ENCODE measurements around the gene NRAP.

DNA sequence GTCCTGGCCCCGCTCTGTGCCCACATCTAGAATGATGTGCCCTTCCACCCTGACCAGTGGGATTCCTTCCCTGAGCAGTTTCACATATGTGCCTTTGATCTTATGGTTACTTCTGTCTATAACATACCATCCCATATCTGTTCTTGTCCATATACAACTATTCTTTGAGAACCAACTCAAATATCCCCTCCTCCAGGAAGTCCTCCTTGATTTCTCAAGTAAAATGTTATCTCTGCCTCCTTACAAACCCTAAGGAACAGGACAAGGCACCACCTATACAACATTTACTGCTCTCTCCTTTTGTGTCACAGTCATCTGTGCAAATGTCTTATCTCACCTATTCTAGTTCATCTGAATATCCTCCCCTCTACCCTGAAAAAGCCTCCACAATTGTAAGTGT lies 82.7 kb downstream of the NRAP start:
- TF ChIP-seq, protein P1, sequence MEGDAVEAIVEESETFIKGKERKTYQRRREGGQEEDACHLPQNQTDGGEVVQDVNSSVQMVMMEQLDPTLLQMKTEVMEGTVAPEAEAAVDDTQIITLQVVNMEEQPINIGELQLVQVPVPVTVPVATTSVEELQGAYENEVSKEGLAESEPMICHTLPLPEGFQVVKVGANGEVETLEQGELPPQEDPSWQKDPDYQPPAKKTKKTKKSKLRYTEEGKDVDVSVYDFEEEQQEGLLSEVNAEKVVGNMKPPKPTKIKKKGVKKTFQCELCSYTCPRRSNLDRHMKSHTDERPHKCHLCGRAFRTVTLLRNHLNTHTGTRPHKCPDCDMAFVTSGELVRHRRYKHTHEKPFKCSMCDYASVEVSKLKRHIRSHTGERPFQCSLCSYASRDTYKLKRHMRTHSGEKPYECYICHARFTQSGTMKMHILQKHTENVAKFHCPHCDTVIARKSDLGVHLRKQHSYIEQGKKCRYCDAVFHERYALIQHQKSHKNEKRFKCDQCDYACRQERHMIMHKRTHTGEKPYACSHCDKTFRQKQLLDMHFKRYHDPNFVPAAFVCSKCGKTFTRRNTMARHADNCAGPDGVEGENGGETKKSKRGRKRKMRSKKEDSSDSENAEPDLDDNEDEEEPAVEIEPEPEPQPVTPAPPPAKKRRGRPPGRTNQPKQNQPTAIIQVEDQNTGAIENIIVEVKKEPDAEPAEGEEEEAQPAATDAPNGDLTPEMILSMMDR (IDR thresholded peaks at IDR 0.05), result no peak
- TF ChIP-seq EZH2 (IDR thresholded peaks at IDR 0.05), result no peak
- no peak for TF ChIP-seq EZH2phosphoT487 (IDR thresholded peaks at IDR 0.05)
